ENCODE measurements around the gene ZDHHC8.

Gene ZDHHC8

DNA sequence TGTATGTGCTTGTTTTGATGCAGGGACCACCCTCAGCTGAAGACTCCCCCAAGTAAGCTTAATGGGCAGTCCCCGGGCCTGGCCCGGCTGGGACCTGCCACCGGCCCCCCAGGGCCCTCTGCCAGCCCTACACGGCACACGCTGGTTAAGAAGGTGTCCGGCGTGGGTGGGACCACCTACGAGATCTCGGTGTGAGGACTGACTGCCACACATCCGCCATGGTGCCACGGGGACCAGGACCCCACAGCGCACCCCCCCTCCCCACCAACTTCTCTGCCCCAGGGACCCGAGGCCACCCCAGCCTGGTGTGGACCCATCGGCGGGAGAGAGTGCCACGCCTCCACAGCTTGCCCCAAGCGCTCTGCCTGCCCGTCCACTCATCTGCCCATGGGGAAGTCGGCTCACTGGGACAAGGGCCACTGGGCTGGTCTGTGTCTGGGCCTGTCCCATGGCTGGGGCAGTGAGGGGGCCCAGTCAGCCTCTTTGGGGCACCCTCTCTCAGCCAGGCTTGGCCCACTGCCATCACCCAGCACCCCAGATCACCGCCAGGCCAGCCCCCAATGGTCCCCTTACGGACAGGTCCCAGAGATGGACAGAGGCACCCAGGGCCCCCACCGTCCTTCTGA lies 13.7 kb downstream of the ZDHHC8 start:
- peaks cover 11 to 20% of the 10 kb centered on the region in 2 donors for H3K36me3 Mint-ChIP-seq
- peaks cover 4 to 14% of the 10 kb centered on the region in 2 donors for H3K4me1 Mint-ChIP-seq
- no peak for DNase-seq
- no peak for ATAC-seq (replicated peaks)
- H3K4me3 Mint-ChIP-seq: no peak overlapping the region
- no peaks in the 10 kb centered on the region for H3K9me3 Mint-ChIP-seq
- no peaks in the 10 kb centered on the region for H3K27me3 Mint-ChIP-seq
- no peak overlapping the region for H3K27ac Mint-ChIP-seq

DNA sequence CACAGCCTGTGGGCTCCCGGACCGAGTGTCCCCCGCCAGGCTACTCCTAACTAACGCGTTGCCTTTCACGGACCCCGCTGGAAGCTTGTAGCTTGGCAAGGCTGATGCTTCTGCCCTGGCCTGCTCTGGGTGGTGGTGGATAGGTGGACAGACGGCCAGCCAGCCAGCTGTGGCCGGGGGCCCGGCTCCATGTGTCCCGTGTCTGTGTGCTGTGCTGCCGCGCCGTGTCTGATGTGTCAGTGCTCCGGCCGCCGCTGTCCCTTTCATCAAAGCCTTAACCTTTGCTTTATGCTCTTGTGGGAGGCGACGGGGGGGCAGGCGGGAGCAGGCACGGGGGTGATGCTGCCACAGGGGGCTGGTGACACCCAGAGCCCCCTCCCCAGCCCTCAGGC lies 14.2 kb downstream of the ZDHHC8 start:
- no peak for ATAC-seq (replicated peaks)
- no peak overlapping the region for H3K27ac Mint-ChIP-seq
- no peaks in the 10 kb centered on the region for H3K9me3 Mint-ChIP-seq
- H3K36me3 Mint-ChIP-seq: peaks cover 8 to 20% of the 10 kb centered on the region in 2 donors
- peaks cover 4 to 14% of the 10 kb centered on the region in 2 donors for H3K4me1 Mint-ChIP-seq
- no peaks in the 10 kb centered on the region for H3K27me3 Mint-ChIP-seq
- no peak overlapping the region for H3K4me3 Mint-ChIP-seq
- DNase-seq: no peak

DNA sequence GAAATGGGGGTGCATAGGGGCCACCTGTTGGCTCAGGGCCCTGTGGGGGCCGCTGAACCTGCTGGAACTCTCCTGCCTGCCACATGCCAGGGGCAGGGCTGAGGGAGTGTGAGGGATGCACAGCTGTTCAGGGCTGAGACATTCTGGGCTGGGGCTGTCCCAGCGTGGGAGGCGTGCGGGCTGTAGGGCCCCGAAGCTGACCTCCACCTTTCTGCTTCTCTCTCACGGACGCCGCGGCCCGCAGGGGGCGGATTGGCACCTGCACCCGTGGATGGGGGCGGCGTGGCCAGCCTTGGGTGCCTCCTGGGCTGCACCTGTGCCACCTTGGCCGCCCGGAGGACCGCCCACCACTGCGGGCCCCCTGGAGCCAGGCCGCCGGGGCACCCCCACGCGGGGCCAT lies 15.2 kb downstream of the ZDHHC8 start:
- peaks cover 8 to 20% of the 10 kb centered on the region in 2 donors for H3K36me3 Mint-ChIP-seq
- DNase-seq (no peak), ATAC-seq (replicated peaks) (peak; percentile 66 to 70)
- H3K27ac Mint-ChIP-seq: peak overlapping the region; percentile 47
- H3K27me3 Mint-ChIP-seq: no peaks in the 10 kb centered on the region
- no peak overlapping the region for H3K4me3 Mint-ChIP-seq
- peaks cover 4 to 14% of the 10 kb centered on the region in 2 donors for H3K4me1 Mint-ChIP-seq
- no peaks in the 10 kb centered on the region for H3K9me3 Mint-ChIP-seq

DNA sequence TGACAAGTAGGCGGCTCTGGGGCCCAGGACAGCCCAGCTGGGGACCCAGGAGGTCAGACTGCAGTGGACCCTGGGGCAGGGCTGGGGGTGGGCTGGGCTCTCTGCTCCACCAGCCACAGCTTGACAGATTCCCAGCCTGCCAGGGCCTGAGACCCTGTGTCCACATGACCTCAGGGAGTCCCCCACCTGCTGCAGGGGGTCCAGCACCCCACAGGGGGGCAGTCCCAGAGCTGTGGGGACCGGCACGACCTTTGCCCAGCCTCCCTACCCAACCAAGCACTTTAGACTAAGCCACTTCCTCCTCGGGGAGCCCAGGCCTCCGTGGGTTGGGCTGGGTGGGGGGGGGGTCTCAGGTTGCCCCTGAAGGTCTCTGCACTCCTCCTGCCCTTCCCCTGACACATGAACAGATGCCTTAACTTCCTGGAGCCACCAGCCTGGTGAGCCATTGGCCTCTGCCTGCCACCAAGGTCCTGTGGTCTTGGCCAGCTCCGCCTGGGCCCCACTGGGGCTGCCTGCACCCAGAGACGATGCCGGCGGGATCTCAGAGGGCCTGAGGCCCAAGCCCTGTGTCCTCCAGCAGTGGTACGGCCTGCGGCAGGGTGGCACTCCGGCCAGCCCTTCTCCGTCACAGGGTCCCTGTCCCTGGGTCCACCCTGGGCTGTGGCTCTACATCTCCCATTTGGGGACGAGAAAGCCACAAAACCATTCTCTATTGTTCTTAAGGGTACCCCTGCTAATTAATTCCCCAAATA lies 15.8 kb downstream of the ZDHHC8 start:
- ATAC-seq (replicated peaks): peak; percentile 68 to 77
- Mint-ChIP-seq H3K36me3 (peaks cover 8 to 20% of the 10 kb centered on the region in 2 donors), H3K4me1 (peaks cover 4 to 14% of the 10 kb centered on the region in 2 donors), H3K4me3 (peak overlapping the region in 1 of 2 donors; percentile 25), H3K27ac (no peak overlapping the region), H3K27me3 (no peaks in the 10 kb centered on the region), H3K9me3 (no peaks in the 10 kb centered on the region)
- DNase-seq: no peak

DNA sequence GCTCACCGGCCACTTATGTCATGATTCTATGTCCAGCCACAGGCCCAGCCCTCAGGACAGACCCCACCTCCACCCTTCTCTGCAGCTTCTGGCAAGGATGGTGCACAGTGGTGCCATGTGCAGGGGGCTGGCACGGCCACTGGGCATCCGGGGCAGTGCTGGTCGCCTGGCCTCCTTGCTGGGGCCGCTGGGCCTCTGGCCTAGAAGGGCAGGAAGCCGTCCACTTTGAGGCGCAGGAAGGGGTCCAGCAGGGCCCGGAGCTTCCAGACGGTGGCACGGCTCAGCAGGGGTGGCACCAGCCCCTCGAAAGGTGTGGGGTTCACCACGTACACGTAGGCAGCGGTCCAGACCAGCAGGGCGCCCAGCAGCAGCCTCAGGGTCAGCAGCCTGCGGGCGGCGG lies 16.8 kb downstream of the ZDHHC8 start:
- DNase-seq: no peak
- peaks cover 8 to 16% of the 10 kb centered on the region in 2 donors for H3K36me3 Mint-ChIP-seq
- ATAC-seq (replicated peaks): no peak
- no peaks in the 10 kb centered on the region for H3K27me3 Mint-ChIP-seq
- H3K27ac Mint-ChIP-seq: no peak overlapping the region
- no peak overlapping the region for H3K4me3 Mint-ChIP-seq
- peaks cover 4 to 14% of the 10 kb centered on the region in 2 donors for H3K4me1 Mint-ChIP-seq
- no peaks in the 10 kb centered on the region for H3K9me3 Mint-ChIP-seq

DNA sequence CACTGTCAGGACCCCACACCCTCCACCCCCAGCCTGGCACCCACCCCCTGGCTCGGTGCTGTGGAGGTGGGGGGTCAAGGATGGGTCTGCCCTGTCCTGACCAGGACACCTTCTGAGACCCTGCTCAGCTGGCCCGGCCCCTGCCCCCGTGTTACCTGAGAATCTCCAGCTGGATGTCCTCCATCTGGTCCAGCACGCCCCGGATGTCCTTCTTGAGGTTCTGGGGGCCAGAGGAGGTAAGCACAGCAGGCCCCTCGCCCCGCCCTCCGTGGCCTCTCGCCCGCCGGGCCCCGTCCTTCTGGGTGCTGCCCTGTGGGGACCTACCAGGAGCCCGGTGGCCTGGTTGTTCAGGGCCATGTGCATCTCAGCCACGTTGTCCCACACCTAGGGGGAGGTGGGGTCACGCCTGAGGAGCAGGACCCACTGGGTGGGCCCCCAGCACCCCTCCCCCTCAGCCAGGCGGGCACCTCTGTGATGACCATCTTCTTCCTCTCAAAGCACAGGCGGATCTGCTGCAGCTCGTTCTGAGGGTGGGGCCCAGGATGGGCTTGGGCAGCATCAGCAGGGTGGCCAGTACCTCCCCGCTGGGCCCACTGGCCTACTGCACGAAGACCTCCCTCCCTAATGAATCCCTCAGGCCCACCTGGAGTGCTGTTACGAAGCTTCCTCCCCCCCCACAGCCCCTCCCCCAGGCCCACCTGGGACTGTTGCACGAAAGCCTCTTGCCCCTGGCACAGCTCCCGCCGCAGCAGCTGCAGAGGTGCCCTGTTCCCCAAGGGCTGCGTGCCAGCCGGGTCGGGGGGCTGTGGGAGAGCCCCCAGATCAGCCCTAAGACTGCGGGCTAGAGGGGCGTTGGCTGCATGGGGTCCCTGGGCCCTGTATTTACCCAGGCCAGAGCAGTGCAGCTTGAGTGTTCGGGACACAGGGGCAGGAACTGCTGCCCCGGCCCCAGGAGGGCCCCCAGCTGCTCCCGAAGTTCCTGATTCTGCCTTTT lies 17.9 kb downstream of the ZDHHC8 start:
- H3K36me3 Mint-ChIP-seq: peaks cover 5 to 6% of the 10 kb centered on the region in 2 donors
- peaks cover 4 to 14% of the 10 kb centered on the region in 2 donors for H3K4me1 Mint-ChIP-seq
- ATAC-seq (replicated peaks): no peak
- H3K9me3 Mint-ChIP-seq: no peaks in the 10 kb centered on the region
- DNase-seq: no peak
- H3K27ac Mint-ChIP-seq: no peak overlapping the region
- H3K27me3 Mint-ChIP-seq: no peaks in the 10 kb centered on the region
- H3K4me3 Mint-ChIP-seq: no peak overlapping the region

DNA sequence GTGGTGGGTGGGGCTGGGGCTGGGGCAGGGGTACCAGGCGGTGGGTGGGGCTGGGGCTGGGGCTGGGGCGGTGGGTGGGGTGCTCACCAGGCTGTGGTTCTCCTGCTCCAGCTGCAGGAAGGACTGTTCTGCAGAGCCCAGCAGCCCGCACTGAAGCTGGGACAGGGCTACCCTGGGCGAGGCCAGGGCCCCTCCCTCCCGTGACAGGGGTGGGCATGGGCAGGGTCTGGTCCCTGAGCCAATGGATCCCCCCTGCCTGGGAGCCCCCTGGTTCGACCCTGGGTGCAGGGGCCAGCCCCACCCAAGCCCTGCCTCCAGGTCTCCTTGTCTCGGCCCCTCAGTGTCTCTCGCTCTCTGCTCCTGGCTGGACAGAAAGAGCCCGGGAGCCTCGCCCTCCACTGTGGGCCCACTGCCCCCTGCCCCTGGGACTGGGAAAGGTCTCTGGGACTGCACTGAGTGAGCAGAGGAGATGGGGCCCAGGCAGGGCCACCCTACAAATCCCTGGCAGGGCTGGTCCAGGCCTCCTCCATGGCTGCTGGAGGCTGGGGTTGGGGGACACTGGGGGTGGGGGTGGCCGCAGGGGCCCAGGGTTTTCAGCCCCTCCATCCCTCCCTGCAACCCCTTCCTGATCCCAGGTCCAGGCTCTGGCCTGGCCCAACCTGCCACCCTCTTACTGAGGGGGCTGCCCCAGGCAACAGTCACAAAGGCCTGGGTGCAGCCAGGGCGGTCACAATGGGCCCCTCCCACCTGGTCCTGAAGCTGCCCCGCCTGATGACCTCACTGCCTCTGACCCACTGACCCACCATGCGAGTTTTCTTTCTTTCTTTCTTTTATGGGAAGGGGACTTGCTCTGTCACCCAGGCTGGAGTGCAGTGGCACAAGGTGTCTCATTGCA lies 19.0 kb downstream of the ZDHHC8 start, which contains the start of gene CCDC188:
Gene CCDC188, minus strand, starts transcription at position 675 of the 895 bp plus-strand sequence. Its CDS starts 69 bp downstream, at position 606.
- Mint-ChIP-seq H3K4me1 (peaks cover 4 to 14% of the 10 kb centered on the region in 2 donors), H3K27me3 (no peaks in the 10 kb centered on the region), H3K27ac (peak within 1 kb of the TSS; percentile 14), H3K4me3 (no peak within 1 kb of the TSS), H3K9me3 (no peaks in the 10 kb centered on the region), H3K36me3 (peaks cover 1 to 3% of the 10 kb centered on the region in 2 donors)
- DNase-seq: no peak
- ATAC-seq (replicated peaks): no peak

DNA sequence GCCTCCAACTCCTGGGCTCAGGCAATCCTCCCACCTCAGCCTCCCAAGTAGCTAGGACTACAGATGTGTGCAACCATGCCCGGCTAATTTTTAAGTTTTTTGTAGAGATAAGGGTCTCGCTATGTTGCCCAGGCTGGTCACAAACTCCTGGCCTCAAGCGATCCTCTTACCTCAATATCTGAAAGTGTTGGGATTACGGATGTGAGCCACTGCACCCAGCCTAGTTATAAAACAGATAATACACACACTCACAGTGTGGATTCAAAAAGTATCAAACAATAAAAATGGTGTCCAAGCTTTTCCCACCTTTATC lies 19.6 kb downstream of the ZDHHC8 start:
- H3K36me3 Mint-ChIP-seq: no peaks in the 10 kb centered on the region
- no peak overlapping the region for H3K4me3 Mint-ChIP-seq
- peaks cover 2 to 4% of the 10 kb centered on the region in 2 donors for H3K27me3 Mint-ChIP-seq
- DNase-seq: no peak
- H3K9me3 Mint-ChIP-seq: no peaks in the 10 kb centered on the region
- H3K27ac Mint-ChIP-seq: no peak overlapping the region
- ATAC-seq (replicated peaks): no peak
- H3K4me1 Mint-ChIP-seq: peaks cover 4 to 13% of the 10 kb centered on the region in 2 donors

DNA sequence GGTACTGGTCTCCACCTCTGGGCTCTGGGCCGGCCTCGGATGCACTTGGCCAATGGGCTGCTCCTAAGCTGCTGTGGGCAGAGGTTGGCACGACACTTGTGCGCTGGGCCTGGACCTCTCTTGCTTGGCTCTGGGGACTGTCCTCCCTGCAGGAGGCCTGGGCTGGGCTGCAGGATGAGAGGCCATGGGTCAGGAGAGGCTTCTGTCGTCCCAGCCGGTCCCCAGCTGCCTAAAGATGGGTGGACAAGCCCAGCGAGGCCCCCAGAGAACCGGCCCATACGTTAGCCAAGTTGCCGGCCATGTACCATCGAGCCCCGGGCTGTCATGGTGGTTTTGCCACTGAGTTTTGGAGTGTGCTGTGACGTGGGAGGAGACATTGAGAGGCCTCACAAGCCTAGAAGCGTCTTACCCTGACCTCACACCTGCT lies 20.9 kb downstream of the ZDHHC8 start:
- H3K36me3 Mint-ChIP-seq: no peaks in the 10 kb centered on the region
- no peak for DNase-seq
- no peak overlapping the region for H3K4me3 Mint-ChIP-seq
- H3K27me3 Mint-ChIP-seq: peaks cover 8 to 17% of the 10 kb centered on the region in 2 donors
- H3K9me3 Mint-ChIP-seq: no peaks in the 10 kb centered on the region
- peak overlapping the region; percentile 47 for H3K27ac Mint-ChIP-seq
- ATAC-seq (replicated peaks): no peak
- H3K4me1 Mint-ChIP-seq: peaks cover 3 to 9% of the 10 kb centered on the region in 2 donors

DNA sequence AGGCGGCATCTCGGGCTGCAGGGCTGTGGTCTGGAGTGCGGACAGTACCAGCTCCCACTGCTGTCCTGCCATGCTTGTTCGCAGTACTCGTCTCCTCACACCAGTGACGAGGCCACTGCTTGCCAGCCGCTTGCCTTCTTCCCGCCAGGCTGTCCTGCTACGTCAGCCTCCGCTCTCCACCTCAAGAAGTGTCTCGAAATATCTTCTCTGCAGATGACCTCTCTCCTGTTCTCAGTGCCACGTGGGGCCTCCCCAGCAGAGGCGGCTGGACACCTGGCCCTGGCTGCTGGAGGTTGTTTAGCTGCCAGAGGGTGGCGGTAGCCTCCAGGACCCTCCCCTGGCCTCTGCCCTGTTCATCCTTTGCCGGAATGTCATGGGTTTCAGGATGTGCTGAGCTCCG lies 22.3 kb downstream of the ZDHHC8 start:
- peaks cover 3 to 6% of the 10 kb centered on the region in 2 donors for H3K4me1 Mint-ChIP-seq
- no peak overlapping the region for H3K4me3 Mint-ChIP-seq
- peaks cover 12 to 31% of the 10 kb centered on the region in 2 donors for H3K27me3 Mint-ChIP-seq
- DNase-seq: no peak
- no peaks in the 10 kb centered on the region for H3K36me3 Mint-ChIP-seq
- ATAC-seq (replicated peaks): no peak
- no peak overlapping the region for H3K27ac Mint-ChIP-seq
- H3K9me3 Mint-ChIP-seq: no peaks in the 10 kb centered on the region

DNA sequence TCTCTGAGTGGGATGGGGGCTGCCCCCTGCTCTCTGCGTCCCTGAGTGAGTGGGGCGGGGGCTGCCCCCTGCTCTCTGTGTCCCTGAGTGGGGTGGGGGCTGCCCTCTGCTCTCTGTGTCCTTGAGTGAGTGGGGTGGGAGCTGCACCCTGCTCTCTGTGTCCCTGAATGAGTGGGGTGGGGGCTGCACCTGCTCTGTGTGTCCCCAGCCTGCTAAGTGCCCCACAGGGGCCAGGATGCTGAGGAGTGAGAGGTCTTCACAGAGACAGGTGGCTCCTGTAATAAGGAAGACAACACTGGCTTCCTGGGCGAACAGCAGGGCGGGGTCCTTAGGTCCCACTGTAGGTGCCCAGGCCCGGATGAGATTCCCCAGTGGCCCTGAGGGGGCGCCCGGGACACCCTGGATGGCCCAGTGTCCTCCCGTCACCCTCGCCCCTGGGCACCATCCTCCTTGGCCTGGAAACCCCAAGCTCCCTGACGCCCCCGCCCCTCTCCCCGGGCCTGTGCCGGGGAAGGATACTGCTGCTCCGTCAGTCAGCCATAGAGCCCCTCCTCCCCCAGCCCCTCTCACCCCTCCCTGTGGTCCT lies 23.1 kb downstream of the ZDHHC8 start:
- H3K9me3 Mint-ChIP-seq: no peaks in the 10 kb centered on the region
- H3K36me3 Mint-ChIP-seq: no peaks in the 10 kb centered on the region
- DNase-seq (no peak), ATAC-seq (replicated peaks) (no peak)
- peaks cover 3 to 6% of the 10 kb centered on the region in 2 donors for H3K4me1 Mint-ChIP-seq
- H3K27me3 Mint-ChIP-seq: peaks cover 16 to 38% of the 10 kb centered on the region in 2 donors
- H3K4me3 Mint-ChIP-seq: no peak overlapping the region
- H3K27ac Mint-ChIP-seq: no peak overlapping the region

DNA sequence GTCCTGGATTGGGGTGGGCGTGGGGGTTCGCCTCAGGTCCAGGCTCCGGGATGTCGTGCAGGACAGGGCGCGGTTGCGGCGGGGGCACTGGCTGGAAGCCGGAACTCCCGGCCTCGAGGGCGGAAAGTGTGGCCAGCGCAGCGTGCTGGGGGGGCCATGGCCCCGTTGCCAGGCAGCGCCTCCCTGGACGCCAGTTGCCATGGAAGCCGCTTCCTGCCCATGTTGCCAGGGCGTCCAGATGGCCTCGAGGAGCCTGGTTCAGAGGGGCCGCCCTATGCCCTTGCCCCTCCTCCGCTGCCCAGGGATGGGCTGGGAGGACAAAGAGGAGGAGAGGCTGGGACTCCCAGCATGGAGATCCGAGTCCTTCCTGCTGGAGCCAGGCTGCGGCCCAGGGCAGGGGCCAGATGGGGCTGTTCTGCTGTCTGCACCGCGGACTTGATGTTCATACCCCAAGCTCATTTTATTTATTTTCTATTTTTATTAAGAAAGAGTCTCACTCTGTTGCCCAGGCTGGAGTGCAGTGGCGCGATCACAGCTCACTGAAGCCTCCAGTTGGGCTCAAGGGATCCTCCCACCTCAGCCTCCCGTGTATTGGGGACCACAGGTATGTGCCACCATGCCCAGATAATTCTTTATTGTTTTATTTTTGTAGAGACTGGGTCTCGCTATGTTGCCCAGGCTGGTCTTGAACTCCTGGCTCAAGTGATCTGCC lies 23.9 kb downstream of the ZDHHC8 start:
- no peak overlapping the region for H3K27ac Mint-ChIP-seq
- no peaks in the 10 kb centered on the region for H3K9me3 Mint-ChIP-seq
- no peak for DNase-seq
- no peak overlapping the region for H3K4me3 Mint-ChIP-seq
- no peak for ATAC-seq (replicated peaks)
- H3K27me3 Mint-ChIP-seq: peaks cover 16 to 45% of the 10 kb centered on the region in 2 donors
- no peaks in the 10 kb centered on the region for H3K36me3 Mint-ChIP-seq
- H3K4me1 Mint-ChIP-seq: peaks cover 3 to 6% of the 10 kb centered on the region in 2 donors

DNA sequence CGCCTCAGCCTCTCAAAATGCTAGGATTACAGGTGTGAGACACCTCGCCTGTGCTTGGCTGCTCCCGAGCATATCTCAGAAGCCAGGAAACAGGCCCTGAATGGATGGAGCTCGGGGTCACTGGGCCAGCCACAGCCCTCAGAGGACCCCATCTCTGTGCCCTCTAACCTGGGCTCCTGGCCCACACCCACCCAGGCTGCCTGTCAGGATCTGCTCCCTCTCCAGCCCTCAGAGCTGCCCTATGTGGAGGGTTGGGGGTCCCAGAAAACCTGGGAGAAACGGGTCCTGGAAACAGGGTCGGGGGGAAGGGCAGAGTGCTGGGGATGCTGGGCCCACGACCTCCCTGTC lies 24.4 kb downstream of the ZDHHC8 start:
- H3K27ac Mint-ChIP-seq: no peak overlapping the region
- ATAC-seq (replicated peaks): no peak
- H3K4me3 Mint-ChIP-seq: no peak overlapping the region
- DNase-seq: no peak
- peaks cover 16 to 45% of the 10 kb centered on the region in 2 donors for H3K27me3 Mint-ChIP-seq
- H3K36me3 Mint-ChIP-seq: no peaks in the 10 kb centered on the region
- H3K4me1 Mint-ChIP-seq: peaks cover 3 to 6% of the 10 kb centered on the region in 2 donors
- no peaks in the 10 kb centered on the region for H3K9me3 Mint-ChIP-seq
